Activated T-cell treated with anti-CD3 and anti-CD28 coated beads for 4 hours (primary cell): Measurements from ENCODE around the gene DPP3.

Source experiments
- DNase-seq: peaks from one replicate; pipeline ENCODE4 v3.0.0-alpha.2; 2020

The DPP3 gene

GRCh38 chr11:66488957-66489356, 8.7 kb downstream of the DPP3 start:
- no peak for DNase-seq

GRCh38 chr11:66489636-66490035, 9.4 kb downstream of the DPP3 start:
- no peak for DNase-seq

- DNase-seq = no peak
These were observed 11.2 kb downstream of the DPP3 start for GRCh38 chr11:66491315-66491935.

- no peak for DNase-seq
These were observed 12.1 kb downstream of the DPP3 start for GRCh38 chr11:66492161-66492865.

- DNase-seq = no peak
These were observed 12.9 kb downstream of the DPP3 start for GRCh38 chr11:66493130-66493529.

GRCh38 chr11:66494458-66494857, 14.2 kb downstream of the DPP3 start:
- DNase-seq = no peak

GRCh38 chr11:66494935-66495334, 14.7 kb downstream of the DPP3 start:
- DNase-seq = no peak

DNA sequence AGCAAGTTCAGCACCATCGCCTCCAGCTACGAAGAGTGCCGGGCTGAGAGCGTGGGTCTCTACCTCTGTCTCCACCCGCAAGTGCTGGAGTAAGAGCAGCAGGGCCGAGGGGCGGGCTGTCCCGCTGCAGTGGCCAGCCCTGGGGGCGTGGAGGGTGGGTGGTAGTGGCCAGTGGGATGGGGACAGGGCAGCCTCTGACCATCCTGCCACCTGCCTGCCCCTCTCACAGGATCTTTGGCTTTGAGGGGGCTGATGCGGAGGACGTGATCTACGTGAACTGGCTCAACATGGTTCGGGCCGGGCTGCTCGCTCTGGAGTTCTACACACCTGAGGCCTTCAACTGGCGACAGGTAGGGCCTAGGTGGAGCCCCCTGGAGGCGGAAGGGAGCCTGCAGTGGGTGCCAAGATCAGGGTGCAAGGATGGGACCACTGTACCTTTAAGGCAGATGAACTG, 15.2 kb downstream of the DPP3 start:
- DNase-seq = no peak

- no peak for DNase-seq
These were observed 17.0 kb downstream of the DPP3 start for GRCh38 chr11:66497206-66497605.

- no peak for DNase-seq
These were observed 18.3 kb downstream of the DPP3 start for GRCh38 chr11:66498506-66498905.

- DNase-seq = no peak
These were observed 25.1 kb downstream of the DPP3 start for GRCh38 chr11:66505276-66505816.

DNA sequence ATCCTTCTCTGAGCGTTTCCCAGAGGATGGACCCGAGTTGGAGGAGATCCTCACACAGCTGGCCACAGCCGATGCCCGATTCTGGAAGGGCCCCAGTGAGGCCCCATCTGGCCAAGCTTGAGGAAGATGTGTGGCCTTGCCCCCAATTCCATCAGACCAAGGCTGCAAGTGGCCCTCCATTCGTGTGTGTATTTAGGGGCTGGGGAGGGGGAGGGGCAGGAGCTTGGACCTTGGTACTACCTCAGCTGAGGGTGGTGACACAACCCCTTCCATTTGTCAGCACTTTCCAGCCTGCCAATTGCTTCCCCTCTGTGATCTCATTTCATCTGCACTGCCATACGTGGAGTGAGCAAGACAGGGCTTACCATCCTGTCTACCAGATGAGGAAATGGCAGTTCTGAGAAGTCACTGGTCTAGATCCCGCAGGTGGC, 28.9 kb downstream of the DPP3 start:
- no peak for DNase-seq

DNA sequence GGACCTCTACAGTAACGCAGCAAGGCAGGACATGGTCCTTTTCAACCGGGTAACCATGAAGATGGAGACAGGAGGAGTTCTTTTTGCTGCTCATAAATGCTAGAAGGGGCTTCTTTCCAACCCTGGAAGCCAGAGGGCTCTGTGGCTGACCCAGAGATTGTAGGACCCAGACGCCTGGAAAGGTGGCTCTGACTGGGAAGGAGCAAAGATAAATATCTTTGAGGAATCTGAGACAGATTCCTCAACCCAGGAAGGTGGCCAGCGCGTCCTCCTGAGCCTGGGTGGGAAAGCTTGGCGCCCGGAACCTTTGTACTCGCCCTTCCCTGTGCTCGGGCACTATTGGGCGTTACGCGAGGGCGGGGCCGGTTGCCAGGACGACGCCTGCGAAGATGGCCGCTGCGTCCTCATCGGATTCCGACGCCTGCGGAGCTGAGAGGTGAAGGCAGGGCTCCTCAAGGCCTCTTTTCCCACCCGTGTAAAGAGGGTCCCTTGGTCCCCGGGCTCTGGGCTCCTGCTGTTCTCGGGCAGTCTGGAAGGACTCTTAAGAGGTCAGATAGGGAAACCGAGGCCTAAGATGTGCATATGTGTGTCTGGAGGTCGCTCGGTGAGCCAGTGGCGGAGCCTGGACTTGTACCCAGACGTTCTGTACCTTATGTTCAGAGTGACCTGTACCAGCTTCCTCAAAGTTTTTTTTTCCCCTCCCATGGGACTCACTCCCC, 30.2 kb downstream of the DPP3 start, which contains the start of gene BBS1:
TSS of gene BBS1 (plus strand) at position 365 of the 719 bp plus-strand sequence. CDS start at position 390, 25 bp downstream.
- DNase-seq = peak; percentile 79

GRCh38 chr11:66510990-66511339, 30.7 kb downstream of the DPP3 start:
- no peak for DNase-seq

DNA sequence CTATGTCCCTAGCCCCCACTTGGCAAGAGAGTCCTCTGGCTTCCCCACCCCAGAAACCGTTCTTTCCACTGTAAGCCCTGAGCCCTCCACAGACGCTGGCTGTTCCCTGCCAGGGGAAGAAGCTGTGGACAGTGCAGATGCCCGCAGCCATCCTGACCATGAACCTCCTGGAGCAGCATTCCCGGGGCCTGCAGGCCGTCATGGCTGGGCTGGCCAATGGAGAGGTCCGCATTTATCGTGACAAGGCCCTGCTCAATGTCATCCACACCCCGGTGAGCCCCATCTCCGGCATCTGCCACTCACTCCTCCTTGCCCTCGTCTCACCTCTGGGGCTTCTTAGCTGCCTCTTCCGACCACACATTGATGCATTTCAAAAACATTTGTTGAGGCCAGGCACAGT, 43.4 kb downstream of the DPP3 start:
- no peak for DNase-seq

DNA sequence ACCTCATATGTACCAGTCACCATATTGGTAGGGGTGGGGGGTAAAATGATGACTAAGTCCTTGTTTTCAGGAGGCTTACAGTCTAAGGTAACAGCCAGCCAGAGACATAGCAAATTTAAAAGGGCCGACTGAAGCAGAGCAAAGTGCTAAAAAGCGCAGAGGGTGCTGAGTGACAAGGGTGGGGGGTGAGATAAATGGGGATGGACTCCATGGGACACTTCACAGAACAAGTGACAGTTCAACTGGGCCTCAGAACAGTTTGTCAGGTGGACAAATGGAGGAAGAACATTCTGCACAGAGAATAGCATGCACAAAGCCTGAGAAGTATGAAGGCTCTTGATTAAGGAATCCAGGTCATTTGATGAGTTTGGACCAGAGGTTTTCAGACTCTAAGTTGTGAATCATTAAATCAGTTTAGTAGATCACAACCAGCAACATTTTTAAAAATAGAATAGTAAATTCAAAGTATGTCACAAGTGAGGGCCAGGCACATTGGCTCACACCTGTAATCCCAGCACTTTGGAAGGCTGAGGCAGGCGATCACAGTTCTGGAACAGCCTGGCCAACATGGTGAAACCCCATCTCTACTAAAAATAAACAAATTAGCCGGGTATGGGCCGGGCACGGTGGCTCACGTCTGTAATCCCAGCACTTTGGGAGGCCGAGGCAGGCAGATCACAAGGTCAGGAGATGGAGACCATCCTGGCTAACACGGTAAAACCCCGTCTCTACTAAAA, 44.2 kb downstream of the DPP3 start:
- DNase-seq = no peak

DNA sequence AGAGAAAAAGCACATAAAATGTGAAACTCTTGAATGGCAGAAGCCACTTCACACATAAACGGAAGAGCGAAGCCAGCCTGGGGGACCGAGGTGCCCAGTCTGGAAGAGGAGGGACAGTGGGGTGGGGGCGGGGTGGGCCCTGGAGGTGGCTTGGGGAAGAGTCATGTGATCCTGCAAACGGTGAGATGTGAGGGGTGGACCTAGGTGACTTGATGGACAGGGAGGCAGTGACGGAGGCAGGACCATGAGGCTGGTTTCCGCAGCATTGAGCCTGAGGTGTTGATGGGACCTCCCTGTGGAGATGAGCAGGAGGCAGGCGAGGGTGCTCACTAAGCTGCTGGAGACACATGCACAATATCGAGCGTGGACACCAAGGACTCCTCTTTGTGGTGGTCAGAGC, 48.8 kb downstream of the DPP3 start:
- no peak for DNase-seq

DNA sequence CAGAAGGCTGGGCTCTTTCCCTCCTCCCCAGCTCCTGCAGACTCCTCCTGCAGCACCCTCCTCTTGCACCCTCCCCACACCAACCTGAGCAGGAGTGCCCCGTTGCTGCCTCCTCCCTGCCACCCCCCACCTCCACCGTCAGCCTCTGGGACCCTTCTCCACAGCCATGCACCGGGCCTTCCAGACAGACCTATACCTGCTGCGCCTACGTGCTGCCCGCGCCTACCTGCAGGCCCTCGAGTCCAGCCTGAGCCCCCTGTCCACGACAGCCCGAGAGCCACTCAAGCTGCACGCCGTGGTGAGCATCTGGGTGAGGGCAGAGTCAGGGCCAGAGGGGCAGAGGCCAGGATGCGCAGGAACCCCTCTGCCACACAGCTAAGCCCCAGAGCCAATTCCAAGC, 49.4 kb downstream of the DPP3 start:
- DNase-seq = no peak

DNA sequence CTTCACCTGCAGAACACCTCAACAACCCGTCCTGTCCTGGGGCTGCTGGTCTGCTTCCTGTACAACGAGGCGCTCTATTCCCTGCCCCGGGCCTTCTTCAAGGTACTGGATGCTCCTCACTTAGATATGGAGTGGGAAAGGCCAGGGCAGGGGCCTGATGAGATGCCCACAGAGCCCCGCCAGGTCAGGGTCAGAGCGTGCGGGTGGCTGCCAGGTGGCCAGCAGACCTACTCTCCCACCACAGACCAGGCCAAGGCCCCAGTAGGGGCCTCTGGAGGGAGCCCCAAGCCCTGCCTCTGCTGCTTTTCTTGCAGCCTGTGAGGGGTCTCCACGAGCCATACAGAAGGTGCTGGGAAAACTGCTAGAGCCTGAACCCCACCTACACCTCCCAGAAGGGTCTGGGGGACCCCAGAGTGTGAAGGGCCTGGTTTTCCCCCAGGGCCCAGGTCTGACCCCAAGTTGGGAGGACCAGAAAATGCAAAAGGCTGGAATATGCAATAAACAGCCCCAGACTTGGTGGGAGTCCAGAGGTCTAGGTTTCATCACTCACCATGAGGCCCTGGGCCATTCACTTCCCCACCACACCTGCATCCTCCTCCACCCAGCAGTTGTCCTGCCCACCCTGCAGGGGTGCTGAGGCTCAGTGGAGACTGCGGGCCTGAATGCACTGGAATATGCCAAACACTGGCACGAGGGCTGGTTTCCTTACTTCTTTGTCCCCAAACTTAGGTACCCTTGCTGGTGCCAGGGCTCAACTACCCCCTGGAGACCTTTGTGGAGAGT, 50.9 kb downstream of the DPP3 start:
- no peak for DNase-seq

DNA sequence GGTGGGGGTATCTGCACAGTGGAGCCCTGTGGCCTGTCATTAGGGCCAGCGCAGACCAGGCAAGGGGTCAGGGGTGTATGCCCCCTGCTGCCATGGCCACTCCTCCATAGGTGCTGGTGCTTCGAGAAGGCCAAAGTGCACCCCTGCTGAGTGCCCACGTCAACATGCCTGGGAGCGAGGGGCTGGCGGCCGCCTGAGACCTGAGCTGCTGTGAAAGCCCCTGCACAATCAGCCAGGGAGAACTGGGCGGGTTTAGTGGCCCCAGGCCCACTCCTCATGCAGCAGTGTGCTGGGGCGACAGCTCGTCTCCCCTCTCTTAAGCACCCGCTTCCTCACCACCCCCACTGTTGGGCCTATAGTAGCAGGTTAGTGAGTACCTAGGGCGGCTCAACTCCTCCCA, 51.6 kb downstream of the DPP3 start:
- no peak for DNase-seq

DNA sequence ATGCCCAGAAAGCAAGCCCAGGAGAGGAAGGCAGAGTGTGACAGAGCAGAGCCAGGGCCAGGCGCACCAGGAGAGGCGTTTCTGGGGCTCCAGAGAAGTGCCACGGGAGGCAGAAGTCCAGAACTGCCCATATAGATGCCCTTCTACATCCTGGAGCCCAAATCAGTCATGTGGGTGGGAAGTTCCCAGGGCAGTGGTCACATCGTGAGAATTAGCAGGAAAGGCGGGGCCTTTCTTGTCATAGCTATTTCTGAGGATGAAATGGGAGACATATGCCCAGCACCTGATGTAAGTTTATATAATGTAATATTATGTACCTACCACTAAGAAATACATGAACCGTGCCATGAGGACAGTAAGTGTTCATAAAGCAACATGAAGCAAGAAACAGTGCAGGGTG, 52.5 kb downstream of the DPP3 start:
- no peak for DNase-seq

DNA sequence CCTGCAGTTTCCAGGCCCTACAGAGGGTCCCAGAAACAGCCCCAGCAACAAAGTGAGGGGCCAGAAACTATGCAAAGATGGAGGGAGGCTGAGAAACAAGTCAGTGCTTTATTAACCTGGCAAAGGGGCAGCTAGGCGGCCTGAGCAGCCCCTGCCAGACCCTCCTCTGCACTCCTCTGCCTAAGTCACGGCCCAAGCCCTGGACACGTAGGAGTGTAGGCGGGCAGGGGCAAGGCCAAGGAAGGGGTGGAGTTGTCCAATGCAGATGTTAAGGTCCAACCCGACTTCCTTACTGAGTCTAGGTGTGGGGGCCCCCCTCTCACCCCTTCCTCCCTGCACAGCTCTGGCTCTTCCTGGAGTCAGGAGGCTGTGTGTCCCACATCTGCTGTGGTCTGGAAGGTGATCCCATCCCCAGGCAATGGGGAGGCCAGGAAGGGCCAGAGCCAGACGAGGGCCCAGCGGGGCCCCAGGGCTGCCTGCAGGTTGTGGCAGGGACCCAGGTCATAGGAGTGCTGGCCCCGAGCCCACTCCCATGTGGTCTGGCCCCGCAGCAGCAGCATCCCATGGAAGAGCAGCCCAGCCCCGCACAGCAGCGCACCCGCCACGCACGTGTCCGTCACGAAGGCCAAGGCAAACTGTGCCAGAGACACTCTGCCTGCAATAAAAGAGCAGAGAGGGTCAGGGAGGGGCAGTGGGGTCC, 59.1 kb downstream of the DPP3 start:
- no peak for DNase-seq
